Stimulated activated CD8-positive, alpha-beta memory T cell treated with anti-CD3 and anti-CD28 coated beads, Interleukin-7, amount 100 ng/mL, for 1 hour (primary cell): ENCODE data around the gene CIDEB.
"Not testable (repeated sequence)": the region's sequence is repeated elsewhere in the genome, so short reads cannot be mapped to it uniquely, and the experiment has no call there.

ENCODE experiments used
- DNase-seq, 2 donors: peaks; one replicate each; pipeline ENCODE4 v3.0.0-alpha.2; 2020; ENCODE audit warnings: low read depth in 2 of 2

CIDEB gene

GRCh38 chr14:24332268-24332993 lies 24.7 kb upstream of the CIDEB start:
- DNase-seq = peak; percentile 59 to 65

GRCh38 chr14:24331731-24332267 lies 24.0 kb upstream of the CIDEB start:
- DNase-seq = no peak

- DNase-seq = no peak
These were observed 23.3 kb upstream of the CIDEB start for GRCh38 chr14:24330973-24331674.

GRCh38 chr14:24329736-24330135 lies 22.0 kb upstream of the CIDEB start:
- peak; percentile 33 to 58 for DNase-seq

- no peak for DNase-seq
These were observed 21.4 kb upstream of the CIDEB start for GRCh38 chr14:24329073-24329663.

- not testable (repeated sequence) for DNase-seq
These were observed 20.1 kb upstream of the CIDEB start for GRCh38 chr14:24327914-24328313.

GRCh38 chr14:24327303-24327702 lies 19.5 kb upstream of the CIDEB start:
- no peak for DNase-seq

GRCh38 chr14:24325963-24326362 lies 18.2 kb upstream of the CIDEB start:
- no peak for DNase-seq

- no peak for DNase-seq
These were observed 17.3 kb upstream of the CIDEB start for GRCh38 chr14:24325041-24325530.

- DNase-seq = no peak
These were observed 16.2 kb upstream of the CIDEB start for GRCh38 chr14:24324024-24324423.

- no peak for DNase-seq
These were observed 15.6 kb upstream of the CIDEB start for GRCh38 chr14:24323341-24323740.

- DNase-seq = no peak
These were observed 14.9 kb upstream of the CIDEB start for GRCh38 chr14:24322672-24323071.

GRCh38 chr14:24321212-24321975 lies 13.6 kb upstream of the CIDEB start:
- no peak for DNase-seq

- DNase-seq = no peak
These were observed 9.6 kb upstream of the CIDEB start for GRCh38 chr14:24317141-24317928.

GRCh38 chr14:24316597-24316950 lies 8.8 kb upstream of the CIDEB start:
- DNase-seq = no peak

- no peak for DNase-seq
These were observed 8.2 kb upstream of the CIDEB start for GRCh38 chr14:24315807-24316596.

- DNase-seq = no peak
These were observed 7.5 kb upstream of the CIDEB start for GRCh38 chr14:24315243-24315806.

- DNase-seq = no peak
These were observed 6.8 kb upstream of the CIDEB start for GRCh38 chr14:24314377-24315193.

- DNase-seq = no peak
These were observed 6.1 kb upstream of the CIDEB start for GRCh38 chr14:24313913-24314312.
